Measurements from ENCODE around the gene ATXN3. TPM values are rescaled to one million over a fixed set of nuclear protein-coding genes. Genes with fewer than 3 reads are reported as not detected.

The ATXN3 gene
- polyA plus RNA-seq (2013, experiment 1 of 2; ENCODE audit: insufficient read length) = 20.6 TPM
- polyA plus RNA-seq (2013, experiment 2 of 2; ENCODE audit: insufficient read length) = 19.9 TPM

- DNase-seq = peak; percentile 99
These were observed at the start of gene ATXN3 for GRCh38 chr14:92106143-92106926. Gene ATXN3, minus strand, starts transcription at chr14:92106582. Its CDS starts 30 bp downstream, at chr14:92106552.

- peak; percentile 17 for DNase-seq
These were observed 48.0 kb upstream of the ATXN3 start for GRCh38 chr14:92154283-92154942.

GRCh38 chr14:92153581-92153980 lies 47.2 kb upstream of the ATXN3 start:
- no peak for DNase-seq

GRCh38 chr14:92144708-92145107 lies 38.3 kb upstream of the ATXN3 start:
- DNase-seq = no peak

DNA sequence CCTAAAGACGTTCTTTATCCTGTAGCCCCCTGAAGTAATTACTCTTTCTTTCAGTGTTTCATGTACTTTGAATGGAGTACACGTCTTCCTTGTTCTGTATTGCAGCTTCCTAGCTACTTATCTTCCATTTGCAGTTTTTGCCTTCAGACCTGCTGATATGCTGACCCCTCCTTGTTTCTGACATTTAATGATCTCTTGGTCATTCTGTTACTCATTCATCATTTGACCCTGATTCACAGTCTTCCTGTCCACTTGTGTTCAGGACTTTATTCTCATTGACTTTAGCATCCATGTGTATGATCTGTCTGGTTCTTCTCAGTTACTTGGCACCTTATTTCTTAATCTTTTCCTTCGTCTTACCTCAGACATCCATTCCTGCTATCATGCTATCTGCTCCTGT lies 37.6 kb upstream of the ATXN3 start:
- no peak for DNase-seq

GRCh38 chr14:92143309-92143708 lies 36.9 kb upstream of the ATXN3 start:
- peak; percentile 13 for DNase-seq

- peak; percentile 47 for DNase-seq
These were observed 28.9 kb upstream of the ATXN3 start for GRCh38 chr14:92135269-92135668.

- no peak for DNase-seq
These were observed 28.1 kb upstream of the ATXN3 start for GRCh38 chr14:92134456-92134855.

- no peak for DNase-seq
These were observed 16.4 kb upstream of the ATXN3 start for GRCh38 chr14:92122761-92123160.

GRCh38 chr14:92122351-92122677 lies 15.9 kb upstream of the ATXN3 start:
- peak; percentile 22 for DNase-seq

- DNase-seq = peak; percentile 83
These were observed 15.4 kb upstream of the ATXN3 start, which contains the start of the genes CPSF2 and NDUFB1 for GRCh38 chr14:92121670-92122350. Gene CPSF2, plus strand, starts transcription at chr14:92121969. Its CDS starts 9,016 bp downstream, at chr14:92130985. Gene NDUFB1, minus strand, starts transcription at chr14:92121706. Its CDS starts 4,069 bp downstream, at chr14:92117637.

GRCh38 chr14:92121207-92121669 lies 14.9 kb upstream of the ATXN3 start:
- peak; percentile 20 for DNase-seq

GRCh38 chr14:92109490-92109889 lies 3.1 kb upstream of the ATXN3 start:
- DNase-seq = no peak

DNA sequence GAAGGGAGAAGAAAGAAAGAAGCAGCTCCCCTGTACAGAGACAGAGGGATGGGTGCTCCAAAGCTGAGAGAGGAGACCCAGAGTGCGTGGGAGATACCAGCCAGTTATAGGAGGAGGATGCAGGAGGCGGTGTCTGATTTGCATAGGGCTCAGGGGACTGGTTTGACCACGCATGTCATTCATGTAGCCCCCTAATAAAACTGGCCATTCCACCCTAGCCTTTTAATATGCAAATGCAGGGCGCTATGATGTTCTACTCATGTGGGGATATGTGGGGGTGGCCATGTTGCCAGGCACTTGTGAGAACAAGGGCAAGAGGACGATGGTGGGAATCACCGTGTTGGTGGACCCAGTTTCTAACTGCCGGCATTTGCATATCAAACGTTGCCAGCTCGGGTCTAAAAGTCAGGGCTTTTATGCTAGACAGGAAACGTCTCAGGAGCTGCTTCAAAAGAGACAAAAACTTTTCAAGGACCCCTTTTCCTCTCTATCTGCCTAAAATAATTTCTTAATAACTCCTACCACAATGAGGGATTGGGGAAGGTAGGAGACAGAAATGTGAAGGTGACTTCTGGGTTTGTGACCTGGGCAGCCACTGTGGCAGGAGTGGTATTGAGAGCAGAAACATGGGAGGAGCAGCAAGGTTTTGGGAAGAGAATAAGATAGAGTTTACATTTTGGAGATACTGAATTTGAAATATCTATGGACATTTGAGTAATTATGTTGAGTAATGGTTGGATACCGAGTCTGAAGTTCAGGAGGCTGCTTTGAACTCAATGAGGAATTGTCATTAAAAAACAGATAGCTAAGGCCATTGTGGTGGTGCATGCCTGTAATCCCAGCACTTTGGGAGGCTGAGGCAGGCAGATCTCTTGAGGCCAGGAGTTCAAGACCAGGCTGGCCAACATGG lies 2.2 kb upstream of the ATXN3 start:
- DNase-seq = no peak

DNA sequence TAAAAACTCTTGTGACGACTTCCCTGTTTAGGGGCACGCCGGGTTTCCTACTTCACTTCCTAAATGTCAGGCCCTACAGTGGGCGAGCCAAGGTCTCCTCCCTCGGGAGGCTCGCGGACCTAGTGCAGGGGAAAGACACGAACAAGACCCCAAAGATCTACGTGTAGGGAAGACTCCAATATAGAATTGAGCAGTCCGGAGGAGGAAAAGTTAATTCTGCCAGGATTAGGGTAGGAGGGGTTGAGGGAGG lies 564 bp downstream of the ATXN3 start:
- DNase-seq = peak; percentile 38

- DNase-seq = no peak
These were observed 1.1 kb downstream of the ATXN3 start for GRCh38 chr14:92105073-92105892.

GRCh38 chr14:92103363-92103989 lies 2.9 kb downstream of the ATXN3 start:
- DNase-seq = no peak

- DNase-seq = no peak
These were observed 6.6 kb downstream of the ATXN3 start for GRCh38 chr14:92099802-92100201.

DNA sequence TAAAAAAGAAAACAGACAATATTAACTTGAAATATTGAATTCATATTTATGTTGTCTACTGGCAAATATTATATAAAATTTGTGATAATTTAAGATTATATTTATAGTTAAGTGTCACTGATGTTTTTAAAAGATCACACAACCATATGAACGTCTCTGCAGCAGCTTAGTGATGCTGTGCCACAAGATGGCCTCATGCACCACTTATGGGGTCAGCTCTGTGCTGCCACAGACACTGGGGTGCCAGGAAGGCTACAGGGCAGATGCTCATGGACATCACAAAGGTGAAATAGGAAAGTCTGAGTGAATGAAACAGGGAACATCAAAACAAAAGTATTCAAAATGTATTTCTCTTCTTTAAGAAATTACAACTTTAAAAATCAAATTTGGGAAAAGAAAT lies 13.1 kb downstream of the ATXN3 start:
- no peak for DNase-seq

- no peak for DNase-seq
These were observed 17.9 kb downstream of the ATXN3 start for GRCh38 chr14:92088494-92088893.

DNA sequence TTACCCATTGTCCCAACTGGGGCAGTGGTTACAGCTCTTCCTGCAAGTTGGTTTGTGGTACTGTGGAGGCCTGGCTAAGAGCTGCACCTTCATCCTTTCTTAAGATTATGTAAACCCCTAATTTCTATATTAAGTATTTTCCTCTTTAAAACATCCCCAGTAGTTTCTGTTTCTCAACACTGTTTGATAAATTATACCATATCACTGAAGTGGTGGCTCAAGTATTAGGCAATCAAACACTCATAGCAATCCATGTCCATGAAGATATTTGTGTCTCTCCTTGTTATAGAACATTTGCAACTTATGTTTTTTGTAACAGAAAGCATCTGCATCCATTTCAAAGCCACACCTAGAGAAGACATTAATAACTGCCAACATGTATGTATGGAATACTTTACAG lies 31.8 kb downstream of the ATXN3 start:
- no peak for DNase-seq

Measured in fibroblast of skin of scalp (primary cell).